ENCODE results near the gene NACC1. TPM values are rescaled to one million over a fixed set of nuclear protein-coding genes. Genes with fewer than 3 reads are reported as not detected.

The NACC1 gene
- total and polyA plus RNA-seq, 2 of the 8 experiments (the other 6 are each of a cell fraction or from before 2014, with no cell fraction given), result 234 to 301 TPM

- TF ChIP-seq CHD7 (IDR thresholded peaks at IDR 0.05; ENCODE audit: insufficient replicate concordance, low read length), result no peak
- TF ChIP-seq KDM4A (IDR thresholded peaks at IDR 0.05; ENCODE audit: low read depth, low read length, severe bottlenecking), result no peak
These were observed 13.0 kb upstream of the NACC1 start (continued) for GRCh38 chr19:13104848-13105711.

All from H1 (cell line).